OCI-LY3 (cell line): ENCODE results near the gene CREG1.

Experiments
- H2AFZ ChIP-seq: fragments of 200-600, 300-600 bp; shearing (Covaris generic); 2 replicates; pipeline ENCODE4 v1.6.0; 2014; ENCODE audit warnings: antibody characterized with exemption, low read depth, low read length
- H3K27ac ChIP-seq: fragments of 200-600, 300-600 bp; sonication (generic); 2 replicates; pipeline ENCODE4 v1.5.1; 2014; ENCODE audit warnings: mild to moderate bottlenecking, low read length, moderate library complexity, mixed read lengths
- H3K27me3 ChIP-seq: fragments of 200-600, 300-600 bp; sonication (generic); 2 replicates; pipeline ENCODE4 v1.6.1; 2014; ENCODE audit warnings: low read depth, low read length, mixed read lengths
- H3K36me3 ChIP-seq: fragments of 200-600, 300-600 bp; sonication (generic); replicated peaks from 2 replicates; pipeline ENCODE3; 2014; ENCODE audit warnings: low read depth, low read length, mixed read lengths
- H3K4me1 ChIP-seq: fragments of 300-600, 200-600 bp; sonication (generic); 2 replicates; pipeline ENCODE4 v1.6.1; 2014; ENCODE audit warnings: low read length, mixed read lengths
- H3K4me2 ChIP-seq: fragments of 200-600, 300-600 bp; sonication (generic); 2 replicates; pipeline ENCODE4 v1.6.1; 2014; ENCODE audit warnings: low read length, mixed read lengths
- H3K4me3 ChIP-seq: fragments of 300-600, 200-600 bp; sonication (generic); 2 replicates; pipeline ENCODE4 v1.5.1; 2014; ENCODE audit warnings: antibody characterized with exemption, mild to moderate bottlenecking, low read length, moderate library complexity
- H3K79me2 ChIP-seq: fragments of 300-600, 200-600 bp; shearing (Covaris generic); 2 replicates; pipeline ENCODE4 v1.6.1; 2014; ENCODE audit warnings: mild to moderate bottlenecking, low read length, mixed read lengths
- H3K9ac ChIP-seq: fragments of 300-600, 200-600 bp; shearing (Covaris generic); 2 replicates; pipeline ENCODE4 v1.6.0; 2014; ENCODE audit warnings: mild to moderate bottlenecking, low read length, moderate library complexity
- H3K9me3 ChIP-seq: fragments of 200-600, 300-600 bp; shearing (Covaris generic); 2 replicates; pipeline ENCODE4 v1.6.1; 2014; ENCODE audit warnings: low read length, mixed read lengths; ENCODE audit not compliant: insufficient read depth
- H4K20me1 ChIP-seq: fragments of 200-600, 300-600 bp; sonication (generic); 2 replicates; pipeline ENCODE4 v1.6.1; 2016; ENCODE audit warnings: low read length, mixed read lengths; ENCODE audit not compliant: insufficient read depth
- CTCF ChIP-seq: fragments of 200-600, 300-600 bp; sonication (generic); IDR thresholded peaks from 2 replicates; pipeline ENCODE4 v1.5.1; 2014; ENCODE audit warnings: antibody characterized with exemption, low read length, low read depth
- EZH2phosphoT487 ChIP-seq: fragments of 200-600 bp; shearing (Covaris generic); IDR thresholded peaks from 2 replicates; pipeline ENCODE4 v1.6.1; 2018; ENCODE audit warnings: antibody characterized with exemption, mixed run types, low read depth

Gene CREG1

GRCh38 chr1:167504467-167504827, 49.1 kb downstream of the CREG1 start:
- Histone ChIP-seq H3K36me3 (no peaks in the 10 kb centered on the region), H3K4me2 (no peak overlapping the region), H3K79me2 (no peaks in the 10 kb centered on the region), H4K20me1 (peaks cover 14% of the 10 kb centered on the region; the same call in 1 of the 2 replicates), H3K4me1 (peaks cover 32% of the 10 kb centered on the region), H3K9me3 (no peaks in the 10 kb centered on the region), H3K27me3 (peaks cover 48% of the 10 kb centered on the region), H2AFZ (no peak overlapping the region), H3K4me3 (no peak overlapping the region), H3K9ac (no peak overlapping the region), H3K27ac (no peak overlapping the region)
- TF ChIP-seq EZH2phosphoT487 (no peak), CTCF (no peak)

- no peak overlapping the region for H3K4me2 ChIP-seq
- peaks cover 20% of the 10 kb centered on the region; the same call in 1 of the 2 replicates for H4K20me1 ChIP-seq
- H3K36me3 ChIP-seq: no peaks in the 10 kb centered on the region
- H3K79me2 ChIP-seq: no peaks in the 10 kb centered on the region
- H2AFZ ChIP-seq: no peak overlapping the region
- H3K4me1 ChIP-seq: peaks cover 38% of the 10 kb centered on the region
- no peak overlapping the region for H3K9ac ChIP-seq
- H3K27ac ChIP-seq: no peak overlapping the region
- H3K27me3 ChIP-seq: peaks cover 54% of the 10 kb centered on the region
- no peaks in the 10 kb centered on the region for H3K9me3 ChIP-seq
- no peak overlapping the region for H3K4me3 ChIP-seq
- no peak for TF ChIP-seq EZH2phosphoT487
- no peak for TF ChIP-seq CTCF
These were observed 49.7 kb downstream of the CREG1 start for GRCh38 chr1:167503626-167504466.

GRCh38 chr1:167502719-167503462, 50.7 kb downstream of the CREG1 start:
- TF ChIP-seq EZH2phosphoT487 (no peak), CTCF (no peak)
- H3K4me2 ChIP-seq: no peak overlapping the region
- peaks cover 58% of the 10 kb centered on the region for H3K27me3 ChIP-seq
- H3K4me3 ChIP-seq: no peak overlapping the region
- H2AFZ ChIP-seq: no peak overlapping the region
- no peaks in the 10 kb centered on the region for H3K79me2 ChIP-seq
- peaks cover 23% of the 10 kb centered on the region; the same call in 1 of the 2 replicates for H4K20me1 ChIP-seq
- H3K4me1 ChIP-seq: peaks cover 40% of the 10 kb centered on the region
- H3K9ac ChIP-seq: no peak overlapping the region
- no peak overlapping the region for H3K27ac ChIP-seq
- no peaks in the 10 kb centered on the region for H3K36me3 ChIP-seq
- no peaks in the 10 kb centered on the region for H3K9me3 ChIP-seq

- Histone ChIP-seq H3K27me3 (peaks cover 65% of the 10 kb centered on the region), H3K79me2 (no peaks in the 10 kb centered on the region), H3K36me3 (no peaks in the 10 kb centered on the region), H3K9me3 (no peaks in the 10 kb centered on the region), H3K4me1 (peaks cover 40% of the 10 kb centered on the region), H3K9ac (no peak overlapping the region), H2AFZ (no peak overlapping the region), H3K4me3 (peak overlapping the region; percentile 65), H3K4me2 (peak overlapping the region; percentile 93), H3K27ac (no peak overlapping the region), H4K20me1 (peaks cover 23% of the 10 kb centered on the region; the same call in 1 of the 2 replicates)
- TF ChIP-seq CTCF (peak; percentile 27; the same call in 1 of the 2 replicates), EZH2phosphoT487 (no peak)
These were observed 51.4 kb downstream of the CREG1 start for GRCh38 chr1:167502192-167502551.
